ENCODE measurements around the gene GPX2. TPM values are rescaled to one million over a fixed set of nuclear protein-coding genes. Genes with fewer than 3 reads are reported as not detected.

Gene GPX2
- total RNA-seq, 2 donors from 2014 or later = 14.3 to 26.7 TPM

DNA sequence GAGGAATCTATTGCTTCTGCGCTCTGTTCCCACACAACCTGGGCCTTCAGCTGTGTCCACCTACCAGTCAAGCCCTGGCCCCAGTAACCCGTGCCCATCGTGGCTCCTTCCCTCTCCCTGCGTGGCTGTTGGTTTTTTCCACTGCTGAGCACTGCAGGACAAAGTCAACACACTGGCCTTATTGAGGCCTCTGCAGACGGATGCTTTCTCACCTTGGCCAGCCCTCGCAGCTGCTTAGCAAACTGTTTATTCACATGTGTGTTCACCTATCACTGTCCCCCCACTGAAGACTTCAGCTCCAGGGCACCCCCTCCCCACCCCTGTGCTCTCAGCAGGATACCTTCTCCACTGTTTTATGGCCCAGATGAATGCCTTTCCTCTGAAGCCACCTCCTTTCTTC lies 12.8 kb upstream of the GPX2 start:
- intact Hi-C loops (cut with DNase I) = no loop called here
- no peak overlapping the region for H3K4me3 ChIP-seq
- no peaks in the 10 kb centered on the region for H3K36me3 ChIP-seq (replicated peaks in 1 of 2; ENCODE audit: insufficient read depth in 1 of 2, low read depth in 2 of 2)
- TF ChIP-seq, protein P1, sequence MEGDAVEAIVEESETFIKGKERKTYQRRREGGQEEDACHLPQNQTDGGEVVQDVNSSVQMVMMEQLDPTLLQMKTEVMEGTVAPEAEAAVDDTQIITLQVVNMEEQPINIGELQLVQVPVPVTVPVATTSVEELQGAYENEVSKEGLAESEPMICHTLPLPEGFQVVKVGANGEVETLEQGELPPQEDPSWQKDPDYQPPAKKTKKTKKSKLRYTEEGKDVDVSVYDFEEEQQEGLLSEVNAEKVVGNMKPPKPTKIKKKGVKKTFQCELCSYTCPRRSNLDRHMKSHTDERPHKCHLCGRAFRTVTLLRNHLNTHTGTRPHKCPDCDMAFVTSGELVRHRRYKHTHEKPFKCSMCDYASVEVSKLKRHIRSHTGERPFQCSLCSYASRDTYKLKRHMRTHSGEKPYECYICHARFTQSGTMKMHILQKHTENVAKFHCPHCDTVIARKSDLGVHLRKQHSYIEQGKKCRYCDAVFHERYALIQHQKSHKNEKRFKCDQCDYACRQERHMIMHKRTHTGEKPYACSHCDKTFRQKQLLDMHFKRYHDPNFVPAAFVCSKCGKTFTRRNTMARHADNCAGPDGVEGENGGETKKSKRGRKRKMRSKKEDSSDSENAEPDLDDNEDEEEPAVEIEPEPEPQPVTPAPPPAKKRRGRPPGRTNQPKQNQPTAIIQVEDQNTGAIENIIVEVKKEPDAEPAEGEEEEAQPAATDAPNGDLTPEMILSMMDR (IDR thresholded peaks at IDR 0.05) = no peak
- TF ChIP-seq POLR2A (IDR thresholded peaks at IDR 0.05) = no peak
- H3K27ac ChIP-seq = no peak overlapping the region
- H3K4me1 ChIP-seq = no peaks in the 10 kb centered on the region
- H3K9me3 ChIP-seq = no peaks in the 10 kb centered on the region
- no peaks in the 10 kb centered on the region for H3K27me3 ChIP-seq
- 47 to 57% methylated on average over 6 of the region's 6 CpGs for WGBS, 2 donors
- DNase-seq (peak in 3 of 4 donors; percentile 33 to 50 (median 47)), ATAC-seq (no peak)

DNA sequence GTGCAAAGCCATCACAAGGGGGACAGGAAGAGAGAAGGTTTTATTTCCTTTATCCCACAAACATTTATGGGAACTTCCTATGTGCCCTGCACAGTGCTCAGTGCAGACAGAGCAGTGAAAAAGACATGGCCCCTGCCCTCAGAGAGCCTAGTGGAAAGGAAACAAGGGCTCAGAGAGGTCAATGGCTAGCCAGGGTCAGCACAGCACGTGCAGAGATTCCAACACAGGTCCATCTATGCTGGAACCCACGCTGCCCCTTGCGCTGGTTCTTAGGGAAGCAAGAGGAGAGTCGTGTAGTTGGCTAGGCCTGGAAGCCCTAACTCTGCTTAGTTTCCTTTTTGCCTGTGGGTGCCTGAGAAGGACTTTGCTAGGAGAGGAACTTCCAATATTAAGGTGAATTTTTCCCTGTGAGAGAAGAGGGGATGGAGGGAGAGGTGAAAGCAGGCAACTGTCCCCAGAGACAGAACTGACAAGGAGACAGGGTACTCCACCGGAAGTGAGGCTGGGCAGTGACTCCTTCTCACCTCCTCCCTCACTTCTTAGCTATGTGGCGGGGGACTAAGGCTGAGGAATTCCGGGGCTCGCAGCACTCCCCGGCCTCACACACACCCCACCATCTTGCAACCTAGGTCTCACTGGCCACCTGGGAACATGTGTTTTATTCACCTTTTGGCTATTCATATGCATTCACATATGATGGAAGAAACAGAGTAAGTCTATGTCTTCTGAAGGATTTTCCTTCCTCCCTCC lies 12.1 kb upstream of the GPX2 start:
- Histone ChIP-seq H3K27ac (no peak overlapping the region), H3K4me3 (no peak overlapping the region), H3K27me3 (no peaks in the 10 kb centered on the region), H3K4me1 (no peaks in the 10 kb centered on the region), H3K9me3 (no peaks in the 10 kb centered on the region), H3K36me3 (replicated peaks in 1 of 2; ENCODE audit: insufficient read depth in 1 of 2, low read depth in 2 of 2) (no peaks in the 10 kb centered on the region)
- TF ChIP-seq POLR2A (IDR thresholded peaks at IDR 0.05) = no peak
- TF ChIP-seq, protein P1 (IDR thresholded peaks at IDR 0.05) = no peak
- intact Hi-C loops (cut with DNase I) = no loop called here
- ATAC-seq (no peak), DNase-seq (no peak)
- WGBS, 2 donors = 90 to 96% methylated on average over 7 to 9 of the region's 9 CpGs

DNA sequence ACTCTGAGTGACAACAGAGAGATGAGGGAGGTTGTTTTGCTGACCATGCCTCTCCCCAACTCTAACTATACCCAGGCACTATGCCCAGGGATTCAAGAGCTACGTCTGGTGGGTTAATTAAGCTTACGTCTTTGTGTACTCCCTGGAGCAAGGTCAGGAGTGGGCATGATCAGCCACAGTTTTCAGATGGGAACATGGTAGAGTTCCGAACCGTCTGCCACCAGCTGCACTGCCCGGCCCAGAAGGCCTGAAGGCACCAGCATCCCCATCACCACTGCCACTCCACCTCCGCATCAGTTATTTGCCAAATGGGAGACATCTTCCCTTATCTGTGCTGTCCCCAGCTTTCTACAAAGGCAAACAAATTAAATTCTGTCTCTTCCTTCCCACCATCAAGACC lies 11.1 kb upstream of the GPX2 start:
- TF ChIP-seq, protein P1 (IDR thresholded peaks at IDR 0.05) = no peak
- TF ChIP-seq POLR2A (IDR thresholded peaks at IDR 0.05) = no peak
- Histone ChIP-seq H3K27me3 (no peaks in the 10 kb centered on the region), H3K9me3 (no peaks in the 10 kb centered on the region), H3K4me1 (no peaks in the 10 kb centered on the region), H3K27ac (no peak overlapping the region), H3K4me3 (no peak overlapping the region), H3K36me3 (replicated peaks in 1 of 2; ENCODE audit: insufficient read depth in 1 of 2, low read depth in 2 of 2) (no peaks in the 10 kb centered on the region)
- DNase-seq = no peak
- WGBS, 2 donors = 88 to 93% methylated on average over 6 of the region's 6 CpGs
- no peak for ATAC-seq
- intact Hi-C loops (cut with DNase I) = no loop called here

DNA sequence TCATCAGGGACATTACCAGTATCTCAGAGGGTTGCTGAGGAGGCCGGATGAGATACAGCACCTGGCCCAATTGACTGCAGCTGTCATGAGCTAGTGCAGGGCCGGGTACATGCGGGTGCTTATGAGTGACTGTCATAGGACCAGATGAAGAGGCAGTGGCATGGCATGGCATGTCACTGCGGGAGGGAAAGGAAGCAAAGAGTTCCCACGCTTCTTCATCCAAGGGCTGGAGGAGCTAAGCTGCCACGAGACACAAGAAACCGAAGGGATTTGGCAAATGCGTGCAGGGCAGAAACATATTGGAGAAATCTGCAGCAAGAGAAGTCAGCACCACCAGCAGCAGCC lies 10.7 kb upstream of the GPX2 start:
- intact Hi-C loops (cut with DNase I) = no loop called here
- no peak for DNase-seq
- no peak for ATAC-seq
- H3K9me3 ChIP-seq = no peaks in the 10 kb centered on the region
- no peaks in the 10 kb centered on the region for H3K4me1 ChIP-seq
- no peak overlapping the region for H3K27ac ChIP-seq
- TF ChIP-seq, protein P1 (IDR thresholded peaks at IDR 0.05) = no peak
- TF ChIP-seq POLR2A (IDR thresholded peaks at IDR 0.05) = no peak
- H3K27me3 ChIP-seq = no peaks in the 10 kb centered on the region
- no peak overlapping the region for H3K4me3 ChIP-seq
- H3K36me3 ChIP-seq (replicated peaks in 1 of 2; ENCODE audit: insufficient read depth in 1 of 2, low read depth in 2 of 2) = peaks cover 0 to 2% of the 10 kb centered on the region in 2 donors
- 89 to 94% methylated on average over 8 of the region's 8 CpGs for WGBS, 2 donors
